ENCODE data around the gene NDUFA1. TPM values are rescaled to one million over a fixed set of nuclear protein-coding genes. Genes with fewer than 3 reads are reported as not detected.

The NDUFA1 gene
- total RNA-seq, 1 donor from 2014 or later: 55.5 TPM

- Histone ChIP-seq H3K36me3 (ENCODE audit: control insufficient read depth, insufficient read depth, low read length) (no peaks in the 10 kb centered on the region), H3K27me3 (ENCODE audit: control insufficient read depth, insufficient read depth, low read length) (no peaks in the 10 kb centered on the region), H3K4me3 (ENCODE audit: low read depth, low read length) (peak within 1 kb of the TSS; percentile 51)
- FAIRE-seq: no peak
- peak; percentile 91 for DNase-seq (ENCODE audit: low read depth)
- no peak for TF ChIP-seq CTCF (IDR thresholded peaks at IDR 0.05; ENCODE audit: insufficient read depth, low read length, severe bottlenecking)
Measured at GRCh38 chrX:119852382-119853353, 19.0 kb upstream of the NDUFA1 start, which contains the start of gene UPF3B. Gene UPF3B, minus strand, starts transcription at chrX:119852963. Its CDS starts 35 bp downstream, at chrX:119852928.

GRCh38 chrX:119853444-119853843, 18.2 kb upstream of the NDUFA1 start:
- Histone ChIP-seq H3K4me3 (ENCODE audit: low read depth, low read length) (peak overlapping the region; percentile 43), H3K27me3 (ENCODE audit: control insufficient read depth, insufficient read depth, low read length) (no peaks in the 10 kb centered on the region), H3K36me3 (ENCODE audit: control insufficient read depth, insufficient read depth, low read length) (no peaks in the 10 kb centered on the region)
- DNase-seq (ENCODE audit: low read depth): no peak
- FAIRE-seq: no peak
- no peak for TF ChIP-seq CTCF (IDR thresholded peaks at IDR 0.05; ENCODE audit: insufficient read depth, low read length, severe bottlenecking)

DNA sequence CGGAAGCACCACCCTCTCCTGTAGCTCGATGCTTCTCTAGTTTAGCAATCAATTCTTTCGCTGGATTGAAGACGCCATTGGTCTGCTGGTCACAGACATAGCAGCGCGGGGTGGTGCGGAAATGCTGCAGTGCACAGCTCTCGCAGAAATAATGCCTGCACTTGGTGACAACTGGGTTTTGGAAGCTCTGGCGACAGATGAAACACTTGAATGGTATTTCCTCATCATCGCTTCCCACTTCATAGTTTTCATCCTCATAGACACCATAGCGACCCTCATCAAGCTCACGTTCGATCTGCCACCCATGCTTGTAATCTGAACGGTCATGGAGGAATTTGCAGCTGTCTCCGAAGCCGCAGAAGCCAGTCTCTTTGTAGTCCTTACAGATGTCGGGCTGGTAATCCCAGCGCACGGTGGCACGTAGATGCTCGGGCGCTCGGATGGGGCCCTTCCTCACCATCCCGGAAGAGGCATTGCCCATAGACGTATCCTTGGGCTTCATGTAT, 953 bp upstream of the NDUFA1 start:
- no peak for TF ChIP-seq CTCF (IDR thresholded peaks at IDR 0.05; ENCODE audit: insufficient read depth, low read length, severe bottlenecking)
- Histone ChIP-seq H3K36me3 (ENCODE audit: control insufficient read depth, insufficient read depth, low read length) (no peaks in the 10 kb centered on the region), H3K4me3 (ENCODE audit: low read depth, low read length) (peak overlapping the region; percentile 60), H3K27me3 (ENCODE audit: control insufficient read depth, insufficient read depth, low read length) (no peaks in the 10 kb centered on the region)
- DNase-seq (ENCODE audit: low read depth): no peak
- no peak for FAIRE-seq

DNA sequence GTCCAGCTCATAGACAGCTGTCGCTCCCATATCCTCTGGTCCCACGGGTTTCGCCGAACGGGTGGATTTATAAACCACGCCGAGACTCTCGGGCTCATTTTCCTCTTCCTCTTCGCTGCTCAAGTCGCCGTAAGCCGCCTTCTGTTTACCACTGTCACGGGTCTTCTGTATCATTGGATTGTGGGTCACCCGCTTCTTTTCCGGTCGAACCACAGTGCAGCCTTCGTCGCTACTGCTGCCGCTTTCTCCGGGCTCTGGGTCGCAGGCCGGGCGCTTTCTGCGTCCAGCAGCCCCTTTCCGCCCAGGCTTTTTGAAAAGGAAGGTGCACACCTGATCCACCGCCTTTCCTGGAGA, 410 bp upstream of the NDUFA1 start:
- DNase-seq (ENCODE audit: low read depth): peak; percentile 8
- Histone ChIP-seq H3K27me3 (ENCODE audit: control insufficient read depth, insufficient read depth, low read length) (no peaks in the 10 kb centered on the region), H3K36me3 (ENCODE audit: control insufficient read depth, insufficient read depth, low read length) (no peaks in the 10 kb centered on the region), H3K4me3 (ENCODE audit: low read depth, low read length) (peak overlapping the region; percentile 60)
- no peak for TF ChIP-seq CTCF (IDR thresholded peaks at IDR 0.05; ENCODE audit: insufficient read depth, low read length, severe bottlenecking)
- FAIRE-seq: no peak

DNA sequence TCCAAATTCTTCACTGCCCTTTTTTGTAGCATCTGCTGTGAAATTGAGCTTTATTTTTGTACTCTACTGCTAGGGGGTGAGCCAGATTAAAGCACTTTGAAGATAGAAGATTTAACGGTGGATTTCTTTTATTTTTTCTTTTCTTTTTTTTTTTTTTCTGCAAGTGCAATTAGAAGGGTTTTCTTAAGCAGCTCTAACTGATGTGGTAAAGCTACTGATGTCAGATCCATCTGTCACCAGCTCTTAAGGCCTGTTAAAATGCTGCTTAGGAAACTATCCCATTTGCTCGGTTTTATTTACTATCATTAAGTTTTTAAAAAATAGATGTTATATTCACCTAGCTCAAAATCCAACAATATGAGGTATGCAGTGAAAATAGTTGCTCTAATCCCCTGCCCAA, 7.1 kb downstream of the NDUFA1 start:
- no peak for TF ChIP-seq CTCF (IDR thresholded peaks at IDR 0.05; ENCODE audit: insufficient read depth, low read length, severe bottlenecking)
- Histone ChIP-seq H3K27me3 (ENCODE audit: control insufficient read depth, insufficient read depth, low read length) (no peaks in the 10 kb centered on the region), H3K36me3 (ENCODE audit: control insufficient read depth, insufficient read depth, low read length) (no peaks in the 10 kb centered on the region), H3K4me3 (ENCODE audit: low read depth, low read length) (no peak overlapping the region)
- no peak for FAIRE-seq
- DNase-seq (ENCODE audit: low read depth): no peak

All from bronchial epithelial cell (primary cell).